22Rv1 (cell line): ENCODE results near the gene RBMS3.

Source experiments
- H3K27ac ChIP-seq: fragments of 450-650 bp; 2 replicates; pipeline ENCODE4 v1.5.1; 2017
- CTCF ChIP-seq: fragments of 450-650 bp; IDR thresholded peaks from 2 replicates; pipeline ENCODE4 v1.5.1; 2017; ENCODE audit warnings: mild to moderate bottlenecking
- ZFX ChIP-seq: fragments of 450-650 bp; IDR thresholded peaks from 2 replicates; pipeline ENCODE4 v1.6.1; 2017; ENCODE audit warnings: antibody characterized with exemption, borderline replicate concordance

RBMS3 gene

DNA sequence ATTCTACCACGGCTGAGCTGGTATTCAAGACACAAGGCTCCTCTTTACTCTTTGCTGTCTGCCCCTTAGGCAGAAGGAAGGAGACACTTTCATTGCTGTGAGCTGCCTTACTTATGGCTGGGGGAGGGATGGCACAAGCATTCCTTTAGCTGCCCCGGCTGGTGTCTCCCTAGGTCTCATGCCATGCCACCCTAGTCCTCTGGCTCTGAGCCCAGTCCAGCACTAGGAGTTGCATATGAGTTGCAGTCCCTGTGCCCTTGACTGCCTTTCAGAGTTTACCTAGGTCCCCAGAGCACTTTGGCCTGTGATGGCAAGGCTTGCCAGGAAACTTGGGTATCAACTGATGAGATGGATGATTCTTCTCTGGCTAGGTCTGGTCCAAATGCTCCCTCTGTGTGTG is 296.4 kb downstream of the RBMS3 start:
- TF ChIP-seq CTCF (no peak), ZFX (no peak)

GRCh38 chr3:29581311-29581710 is 300.4 kb downstream of the RBMS3 start:
- H3K27ac ChIP-seq: no peak overlapping the region
- TF ChIP-seq ZFX (no peak), CTCF (no peak)

More for the DNA sequence above, 296.4 kb downstream of the RBMS3 start:
- no peak overlapping the region for H3K27ac ChIP-seq

- TF ChIP-seq CTCF: no peak
- TF ChIP-seq ZFX: no peak
- H3K27ac ChIP-seq: no peak overlapping the region
Measured at GRCh38 chr3:29582273-29582672, 301.4 kb downstream of the RBMS3 start.

GRCh38 chr3:29583861-29584260 is 303.0 kb downstream of the RBMS3 start:
- H3K27ac ChIP-seq: no peak overlapping the region
- TF ChIP-seq ZFX (no peak), CTCF (no peak)

DNA sequence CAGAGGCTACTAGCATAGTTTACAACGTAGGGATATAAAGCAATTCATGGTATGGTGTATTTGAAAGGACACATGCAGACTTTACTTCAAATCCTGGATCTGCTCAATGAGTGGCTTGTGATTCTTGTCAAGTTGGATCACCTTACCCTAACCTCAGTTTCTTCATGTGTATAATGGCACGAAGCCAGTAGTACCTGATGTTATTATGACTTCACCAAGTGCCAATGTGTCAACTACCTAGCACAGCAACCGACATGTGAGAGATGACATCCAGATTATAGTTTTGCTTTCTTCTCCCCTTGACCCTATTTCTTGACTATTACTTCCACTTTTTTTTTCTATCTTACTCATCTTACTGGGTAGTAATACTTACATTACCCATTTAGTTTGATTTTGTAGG is 304.5 kb downstream of the RBMS3 start:
- TF ChIP-seq ZFX (no peak), CTCF (no peak)
- no peak overlapping the region for H3K27ac ChIP-seq

DNA sequence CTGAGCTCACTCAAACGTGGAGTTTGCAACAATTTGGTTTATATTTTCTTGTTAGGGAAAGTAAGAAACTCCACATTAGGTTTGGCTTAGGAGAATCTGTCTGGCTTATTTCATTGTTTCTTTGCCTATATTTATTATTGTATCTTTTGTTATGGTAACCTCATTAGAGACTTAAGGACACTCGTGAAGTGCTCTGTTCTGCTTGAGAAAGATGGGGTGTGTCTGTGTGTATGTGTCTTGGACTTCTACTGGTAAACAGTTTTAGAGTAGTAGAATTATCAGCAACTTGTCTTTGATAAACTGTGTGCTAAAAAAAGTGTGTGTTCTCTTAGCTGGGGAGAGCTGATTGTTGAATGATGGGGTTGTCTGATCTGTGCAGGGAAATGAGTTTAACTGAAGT is 306.5 kb downstream of the RBMS3 start:
- TF ChIP-seq CTCF (no peak), ZFX (no peak)
- no peak overlapping the region for H3K27ac ChIP-seq

DNA sequence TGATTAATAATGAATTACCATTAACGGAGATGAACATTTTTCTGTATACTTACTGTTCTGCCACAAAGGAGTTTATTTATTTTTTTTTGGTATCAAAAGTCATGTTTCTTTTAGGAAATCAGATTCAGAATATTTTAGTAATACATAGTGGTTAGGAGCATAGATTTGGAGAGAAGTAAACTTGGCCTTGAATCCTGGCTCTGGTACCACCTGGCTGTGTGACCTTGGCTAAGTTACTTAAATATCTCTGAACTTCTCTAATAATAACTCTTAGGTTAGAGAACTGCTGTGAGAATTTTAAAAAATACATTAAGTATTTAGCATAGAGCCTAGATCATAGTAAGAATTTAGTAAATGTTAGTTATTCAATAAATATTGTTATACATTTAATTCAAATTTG is 309.1 kb downstream of the RBMS3 start:
- TF ChIP-seq ZFX (no peak), CTCF (no peak)
- no peak overlapping the region for H3K27ac ChIP-seq
